HG03135 (cell line): ENCODE data around the gene KIF13A.
"Not testable (repeated sequence)": the region's sequence is repeated elsewhere in the genome, so short reads cannot be mapped to it uniquely, and the experiment has no call there.

ENCODE experiments used
- ATAC-seq: cut with Tn5 transposase; IDR thresholded peaks from one replicate; pipeline ENCODE4 v1.9.1; 2021; ENCODE audit warnings: mild to moderate bottlenecking, moderate library complexity; ENCODE audit not compliant: unreplicated experiment

KIF13A gene

DNA sequence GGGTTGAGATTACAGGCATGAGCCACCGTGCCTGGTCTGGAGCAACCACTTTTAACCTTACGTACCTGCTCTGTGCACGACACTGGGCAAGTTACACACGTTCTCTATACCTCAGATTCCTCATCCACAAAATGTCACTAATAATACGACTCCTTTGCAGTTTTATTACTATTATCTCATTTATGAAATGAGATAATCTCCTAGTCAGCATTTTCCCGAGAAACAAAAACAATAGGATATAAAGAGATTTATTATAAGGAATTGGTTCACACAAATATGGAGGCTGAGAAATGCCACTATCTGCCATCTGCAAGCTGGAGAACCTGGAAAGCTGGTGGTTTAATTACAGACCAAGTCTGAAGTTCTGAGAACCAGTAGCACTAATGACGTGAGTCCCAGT lies 12.0 kb upstream of the KIF13A start:
- ATAC-seq, result no peak

DNA sequence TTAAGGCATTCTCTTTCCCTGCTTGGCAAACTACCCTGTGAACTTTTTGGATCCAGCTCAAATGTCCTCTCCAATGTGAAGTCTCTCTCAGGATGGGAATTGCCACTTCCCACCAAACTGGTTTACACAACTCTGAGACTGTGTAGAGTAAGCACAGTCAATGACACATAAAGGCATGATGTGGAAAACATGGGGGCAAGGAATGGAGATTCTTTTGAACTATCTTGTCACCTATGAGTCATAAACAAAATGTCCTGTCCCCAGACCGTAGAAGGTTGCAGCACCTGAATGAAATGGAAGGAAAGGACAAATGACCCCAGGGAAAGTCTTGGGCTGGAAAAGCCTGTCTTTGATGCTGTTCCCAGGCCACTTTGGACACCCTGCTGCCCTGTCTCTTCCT lies 11.0 kb upstream of the KIF13A start:
- ATAC-seq, result no peak

DNA sequence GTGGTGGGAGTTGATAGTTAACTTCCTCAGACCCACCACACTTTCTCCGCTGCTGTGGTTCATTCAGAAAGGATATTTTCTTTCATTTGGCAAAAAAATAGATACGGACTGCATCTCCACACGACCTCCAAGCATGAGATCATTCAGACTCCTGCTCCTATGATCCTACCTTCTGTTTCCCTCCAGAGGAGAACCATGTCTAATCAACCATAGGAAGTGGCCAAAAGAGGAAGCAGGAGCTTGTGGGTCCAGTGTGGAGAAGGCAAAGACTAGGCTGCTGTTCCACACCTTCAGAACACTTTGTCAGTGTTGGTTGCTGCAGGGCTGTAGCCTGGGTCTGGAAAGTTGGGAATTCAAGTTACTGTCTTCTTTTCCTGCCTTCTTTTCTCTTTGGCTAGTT lies 10.6 kb upstream of the KIF13A start:
- no peak for ATAC-seq

DNA sequence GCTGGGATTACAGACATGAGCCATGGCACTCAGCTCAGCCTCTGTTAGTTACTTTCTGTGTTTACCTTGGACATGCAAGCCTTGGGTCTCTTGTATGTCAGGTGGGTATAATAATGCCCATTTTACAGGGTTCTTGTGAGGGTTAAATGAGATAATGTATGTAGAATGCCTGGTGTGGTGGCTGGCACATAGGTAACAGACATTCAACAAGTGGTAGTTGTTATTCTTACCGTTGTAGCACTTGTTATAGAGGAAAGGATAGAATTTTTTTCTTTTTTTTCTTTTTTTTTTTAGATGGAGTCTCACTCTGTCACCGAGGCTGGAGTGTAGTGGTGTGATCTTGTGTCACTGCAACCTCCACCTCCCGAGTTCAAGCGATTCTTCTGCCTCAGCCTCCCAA lies 8.0 kb upstream of the KIF13A start:
- ATAC-seq, result no peak

DNA sequence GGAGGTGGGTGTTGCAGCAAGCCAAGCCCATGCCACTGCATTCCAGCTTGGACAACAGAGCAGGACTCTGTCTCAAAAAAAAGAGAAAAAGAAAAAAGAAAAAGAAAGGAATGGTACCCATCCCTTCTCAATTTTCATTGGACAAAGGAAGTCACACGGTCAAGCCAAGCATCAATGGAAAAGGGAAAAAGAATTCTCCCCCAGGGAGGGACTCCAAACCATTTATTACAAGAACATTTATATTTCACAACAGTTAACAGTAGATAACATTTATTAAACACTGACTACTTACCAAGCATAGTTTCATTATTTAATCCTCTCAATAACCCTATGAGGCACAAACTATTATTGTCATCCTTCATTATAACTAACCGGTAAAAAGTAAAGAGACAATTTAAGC lies 6.6 kb upstream of the KIF13A start:
- no peak for ATAC-seq

DNA sequence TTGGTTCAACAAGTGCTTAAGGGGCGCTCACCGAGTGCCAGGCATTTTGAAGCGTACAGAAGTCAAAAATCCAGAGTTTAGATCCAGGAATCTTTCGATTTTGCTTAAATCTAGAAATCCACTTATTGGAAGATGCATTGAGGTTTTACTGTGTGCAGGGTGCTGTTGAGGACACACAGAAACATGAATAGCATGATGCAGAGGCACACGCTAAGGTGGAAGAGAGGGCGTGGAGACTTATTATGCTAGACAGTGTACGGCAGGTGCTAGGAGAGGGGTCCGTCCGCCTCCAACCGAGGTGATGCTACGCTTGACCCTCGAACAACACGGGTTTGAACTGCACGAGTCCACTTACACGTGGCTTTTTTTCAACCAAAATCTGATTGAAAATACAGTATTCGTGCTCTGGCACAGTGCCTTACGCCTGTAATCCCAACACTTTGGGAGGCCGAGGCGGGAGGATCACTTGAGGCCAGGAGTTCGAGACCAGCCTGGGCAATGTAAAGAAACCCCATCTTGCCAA lies 1.0 kb upstream of the KIF13A start:
- ATAC-seq, result no peak

DNA sequence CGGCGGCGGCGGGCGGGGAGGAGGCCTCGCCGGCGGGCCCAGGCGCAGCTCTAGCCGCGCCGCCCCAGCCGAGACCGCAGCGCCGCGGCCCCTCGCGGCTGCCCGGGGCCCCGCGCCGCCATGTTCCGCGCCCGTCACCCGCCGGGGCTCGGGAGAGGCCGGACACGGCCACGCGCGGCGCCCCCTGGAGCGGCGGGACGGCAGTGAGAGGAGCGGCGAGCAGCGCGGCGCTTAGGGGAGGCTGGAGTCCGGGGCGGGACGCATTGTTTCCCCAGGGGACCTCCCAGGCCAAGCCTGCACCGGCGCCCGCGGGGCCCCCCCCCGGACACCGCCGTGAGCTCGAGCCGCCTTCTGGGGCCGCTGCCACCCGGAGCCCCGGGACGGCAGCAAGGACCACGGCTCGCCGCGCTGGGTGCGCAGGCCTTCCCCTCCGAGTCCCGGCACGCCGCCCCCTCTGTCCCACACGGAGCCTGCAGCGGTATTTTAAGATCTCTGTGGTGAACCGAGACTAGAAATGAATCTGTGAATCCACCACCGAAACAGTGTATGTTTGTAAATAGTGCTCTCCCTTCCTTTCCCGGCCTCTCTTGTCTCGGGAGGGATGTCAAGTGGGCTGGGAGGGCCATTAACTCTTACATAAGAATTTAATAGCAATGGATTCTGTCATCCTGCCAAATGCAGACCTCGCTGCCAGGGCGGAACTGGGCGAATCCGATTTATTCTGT lies 424 bp upstream of the KIF13A start:
- ATAC-seq, result peak; percentile 67

DNA sequence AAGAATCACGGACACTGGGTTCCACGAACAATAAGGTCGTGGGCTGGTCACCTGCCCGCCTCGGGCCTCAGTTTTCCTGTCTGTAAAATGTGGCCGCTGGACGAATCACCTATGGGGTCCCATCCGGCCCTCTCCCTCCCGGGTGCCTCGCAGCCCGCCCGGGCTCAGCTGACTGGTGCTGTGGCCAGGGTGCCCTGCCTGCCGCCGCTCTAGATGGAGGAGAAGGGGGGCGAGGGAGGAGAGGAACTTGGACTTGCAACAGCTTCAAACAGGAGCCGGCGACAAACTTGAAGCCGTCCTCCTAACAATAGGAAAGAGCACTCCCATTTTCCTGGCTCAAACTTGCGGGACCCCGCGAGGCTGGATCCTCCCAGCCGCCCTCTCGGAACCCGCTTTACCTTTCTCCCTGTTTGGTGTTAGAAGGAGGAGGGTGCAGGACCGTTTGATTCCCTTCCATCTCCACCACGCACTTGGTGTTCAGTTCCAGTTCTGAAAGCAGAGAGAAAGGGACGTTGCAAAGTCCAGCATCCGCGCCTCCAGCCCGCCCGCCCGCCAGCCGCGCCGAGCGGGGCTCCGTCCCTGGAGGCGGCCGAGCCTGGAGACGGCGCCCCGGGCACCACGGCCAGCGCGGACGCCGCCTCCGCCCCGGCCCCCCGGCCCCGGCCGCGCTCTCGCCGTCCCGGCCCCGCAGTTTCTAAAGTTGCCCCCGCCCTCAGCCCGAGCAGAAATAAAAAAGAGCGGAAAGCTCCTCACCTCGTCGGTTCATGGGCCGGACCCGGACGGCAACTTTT lies 584 bp downstream of the KIF13A start:
- peak; percentile 2 for ATAC-seq

DNA sequence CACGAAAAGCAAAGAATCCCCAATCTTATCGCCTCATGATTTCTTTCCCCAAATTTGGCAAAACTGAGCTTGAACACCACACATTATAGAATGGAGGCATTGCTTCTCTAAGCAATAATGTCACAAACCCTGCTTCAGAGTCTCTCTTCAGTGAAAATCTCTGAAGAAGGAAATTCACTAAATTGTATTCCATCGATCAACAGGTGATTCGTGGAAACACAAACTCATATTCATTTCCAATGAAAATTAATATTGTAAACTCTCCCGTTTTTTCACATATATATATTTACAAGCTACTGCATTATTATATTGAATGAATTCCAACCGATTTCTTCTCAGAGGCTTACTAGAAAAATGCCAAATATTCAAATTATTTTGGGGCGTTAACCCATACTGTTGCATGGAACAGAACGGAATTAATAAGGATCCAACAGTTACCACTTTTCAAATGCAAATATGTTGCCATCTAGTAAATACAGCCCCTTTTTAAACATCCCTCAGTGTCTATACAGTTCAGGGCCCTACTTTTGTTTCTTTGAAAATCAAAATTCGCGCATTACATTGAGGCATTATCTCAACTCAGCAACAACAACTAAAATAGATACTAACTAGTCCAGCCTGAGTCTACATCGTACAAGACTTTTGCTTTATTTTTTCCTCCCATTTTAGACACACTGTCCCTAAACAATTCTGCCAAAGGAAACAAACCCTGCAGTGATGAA lies 1.3 kb downstream of the KIF13A start:
- ATAC-seq, result no peak

DNA sequence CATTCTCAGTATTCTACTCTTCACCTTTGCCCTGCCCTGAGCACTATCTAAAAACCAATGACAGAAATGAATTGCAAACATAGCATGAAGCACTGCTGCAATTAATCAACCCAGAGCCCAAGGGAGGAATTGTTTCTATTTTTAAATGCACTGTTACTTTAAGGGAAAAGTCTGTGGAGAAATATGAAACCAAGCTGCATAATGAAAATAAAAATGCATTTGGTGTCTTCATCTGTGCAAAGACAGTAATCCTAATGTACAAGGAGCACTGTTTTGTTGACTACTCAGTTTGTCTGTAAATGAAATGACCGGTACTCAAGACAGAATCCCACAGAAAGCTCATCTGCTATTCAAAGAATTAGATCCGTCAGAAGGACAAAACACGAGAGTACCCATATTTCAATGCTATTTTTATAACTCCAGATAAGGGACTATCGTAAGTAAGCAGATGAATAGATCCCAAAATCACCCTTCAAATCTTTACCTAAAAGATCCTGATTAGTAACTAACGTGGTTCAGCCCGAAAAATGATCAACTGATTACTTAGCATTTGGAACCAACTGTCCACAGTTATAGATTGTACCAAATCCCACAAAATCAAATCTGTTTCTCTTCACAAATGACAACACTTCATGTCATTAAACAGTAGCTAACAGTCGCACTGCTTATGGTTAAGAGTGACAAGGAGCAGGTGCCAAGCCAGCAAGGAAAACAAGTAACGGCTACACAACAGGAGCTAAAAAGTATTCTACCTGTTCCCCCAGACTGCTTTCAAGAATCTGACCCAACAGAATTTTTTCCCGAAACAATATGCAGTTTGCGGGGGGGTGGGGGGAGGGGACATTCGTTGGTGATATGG lies 2.4 kb downstream of the KIF13A start:
- no peak for ATAC-seq

DNA sequence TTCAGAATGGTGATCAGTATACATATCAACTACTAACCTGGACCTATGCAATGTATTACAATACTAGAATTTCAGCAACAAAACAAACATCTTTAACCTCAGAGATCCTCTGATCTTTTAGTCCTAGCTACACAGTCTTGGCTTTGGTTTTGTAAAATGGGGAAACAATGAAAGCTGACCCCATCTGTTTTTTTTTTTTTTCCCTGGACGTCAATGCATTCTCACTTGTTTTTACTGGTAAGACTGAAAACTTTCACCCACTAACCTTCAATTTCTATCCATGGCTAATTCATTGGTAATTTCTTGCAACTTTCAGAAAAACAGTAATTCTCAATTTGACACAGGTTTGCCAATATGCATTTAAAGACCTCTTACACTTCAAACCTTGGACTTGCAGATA lies 3.0 kb downstream of the KIF13A start:
- ATAC-seq, result no peak

DNA sequence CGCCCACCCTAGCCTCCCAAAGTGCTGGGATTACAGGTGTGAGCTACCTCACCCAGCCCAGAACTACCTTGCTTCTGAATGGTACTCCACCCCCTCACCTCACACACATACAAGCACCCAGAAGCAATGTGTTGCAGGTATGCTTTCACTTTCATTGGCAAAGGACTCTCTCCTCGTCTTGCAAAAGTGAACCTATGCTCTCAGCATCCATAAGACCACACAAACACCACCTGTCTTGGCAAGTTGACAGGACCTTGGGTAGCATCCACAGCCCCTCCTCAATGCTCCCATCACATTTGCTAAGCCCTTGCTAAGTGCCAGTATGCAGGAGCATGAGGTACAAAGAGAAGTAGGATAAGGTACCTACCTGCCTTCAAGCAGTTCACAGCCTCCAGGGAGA lies 3.7 kb downstream of the KIF13A start:
- ATAC-seq, result no peak

DNA sequence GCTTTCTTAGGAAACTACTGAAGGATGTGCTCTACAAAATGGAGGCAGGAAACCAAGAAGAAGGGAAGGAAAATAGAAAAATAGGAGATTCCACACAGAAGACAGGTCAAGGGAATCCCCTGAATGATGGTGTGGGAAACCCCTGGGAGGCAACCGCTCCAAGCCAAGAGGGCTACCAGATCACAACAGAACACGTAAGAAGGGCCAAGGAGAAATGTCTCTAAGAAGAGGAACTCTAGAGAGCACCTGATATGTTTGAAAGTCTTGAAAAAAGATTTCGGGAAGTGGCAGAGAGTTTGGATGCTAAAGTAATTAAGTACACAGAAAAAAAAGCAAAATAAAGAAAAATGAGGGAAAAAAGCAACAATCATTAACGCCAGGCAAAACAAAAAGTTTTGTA lies 7.1 kb downstream of the KIF13A start:
- ATAC-seq, result no peak

DNA sequence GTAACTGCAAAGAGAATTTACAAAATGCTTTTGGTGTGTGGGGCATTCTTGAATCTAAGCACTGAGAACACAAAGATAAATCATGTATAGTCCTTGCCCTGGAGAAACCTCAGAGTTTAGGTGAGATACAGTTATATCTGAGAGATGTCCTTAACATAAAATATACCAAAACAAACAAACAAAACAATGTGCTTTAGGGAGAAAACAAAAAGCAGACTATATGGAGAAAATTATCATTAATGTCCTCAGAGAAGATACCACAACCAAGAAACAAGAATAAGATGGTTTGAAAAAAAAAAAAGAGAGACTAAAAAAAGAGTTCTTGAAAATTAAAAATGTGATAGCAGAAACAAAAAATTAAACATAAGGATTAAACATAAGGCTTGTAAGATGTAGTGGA lies 8.0 kb downstream of the KIF13A start:
- no peak for ATAC-seq

DNA sequence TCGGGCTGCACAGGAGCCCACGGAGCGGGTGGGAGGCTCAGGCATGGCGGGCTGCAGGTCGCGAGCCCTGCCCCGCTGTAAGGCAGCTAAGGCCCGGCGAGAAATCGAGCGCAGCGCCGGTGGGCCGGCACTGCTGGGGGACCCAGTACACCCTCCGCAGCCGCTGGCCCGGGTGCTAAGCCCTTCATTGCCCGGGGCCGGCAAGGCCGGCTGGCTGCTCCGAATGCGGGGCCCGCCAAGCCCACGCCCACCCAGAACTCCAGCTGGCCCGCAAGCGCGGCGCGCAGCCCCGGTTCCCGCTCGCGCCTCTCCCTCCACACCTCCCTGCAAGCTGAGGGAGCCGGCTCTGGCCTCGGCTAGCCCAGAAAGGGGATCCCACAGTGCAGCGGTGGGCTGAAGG lies 11.2 kb downstream of the KIF13A start:
- ATAC-seq, result not testable (repeated sequence)

DNA sequence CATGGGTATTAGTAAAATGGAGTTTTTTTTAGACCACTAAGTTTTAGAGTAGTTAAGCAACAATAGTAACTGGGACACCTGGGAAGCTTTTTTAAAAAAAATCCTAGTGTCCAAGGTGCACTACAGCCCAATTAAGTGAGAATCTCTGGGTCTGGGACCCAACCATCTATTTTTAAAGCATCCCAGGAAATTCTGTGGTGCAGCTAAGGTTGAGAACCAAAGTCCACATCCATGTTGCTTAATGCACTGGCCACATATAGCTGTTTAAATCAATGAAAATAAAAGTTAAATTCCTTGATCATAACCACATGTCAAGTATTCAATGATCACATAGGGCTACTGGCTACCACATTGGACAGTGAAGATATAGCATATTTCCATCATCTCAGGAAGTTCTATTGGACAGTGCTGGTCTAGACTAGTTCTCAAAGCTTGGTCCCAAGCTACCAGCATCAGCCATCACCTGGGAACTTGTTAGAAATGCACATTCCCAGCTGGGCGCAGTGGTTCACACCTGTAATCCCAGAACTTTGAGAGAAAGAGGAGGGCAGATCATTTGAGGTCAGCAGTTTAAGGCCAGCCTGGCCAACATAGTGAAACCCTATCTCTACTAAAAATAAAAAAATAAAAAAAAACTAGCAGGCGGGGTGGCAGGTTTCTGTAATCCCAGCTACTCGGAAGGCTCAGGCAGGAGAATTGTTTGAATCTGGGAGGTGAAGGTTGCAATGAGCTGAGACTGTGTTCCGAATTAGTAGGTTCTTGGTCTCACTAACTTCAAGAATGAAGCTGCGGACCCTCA lies 12.7 kb downstream of the KIF13A start:
- ATAC-seq, result no peak

DNA sequence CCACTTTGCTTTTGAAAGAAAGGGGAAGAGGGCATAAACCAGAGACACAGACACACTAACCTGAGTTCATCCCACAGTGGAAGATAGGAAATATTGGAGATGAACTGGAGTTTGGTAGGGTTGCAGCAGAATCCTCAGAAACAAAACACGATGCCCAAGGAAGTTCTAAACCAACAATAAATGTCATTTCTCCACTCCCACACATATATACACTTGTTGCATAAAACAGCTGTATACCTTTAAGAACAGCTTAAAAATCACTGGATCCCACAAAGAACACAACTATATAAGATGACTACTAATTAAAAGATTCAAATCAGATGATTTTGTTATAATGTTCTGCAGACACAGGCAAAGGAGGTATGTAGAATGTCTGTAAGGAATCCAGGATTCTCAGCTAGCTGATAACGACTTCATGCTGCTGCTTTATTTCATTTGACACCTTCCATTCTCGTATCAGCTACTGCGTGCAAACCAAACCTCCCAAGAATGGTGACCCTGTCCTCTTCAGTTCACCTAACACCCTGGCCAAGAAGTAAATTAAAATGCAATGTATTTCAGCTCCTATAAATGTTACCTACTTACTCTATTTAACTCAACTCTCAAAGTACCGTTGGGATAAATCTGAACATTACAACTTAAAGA lies 14.3 kb downstream of the KIF13A start:
- ATAC-seq, result no peak

DNA sequence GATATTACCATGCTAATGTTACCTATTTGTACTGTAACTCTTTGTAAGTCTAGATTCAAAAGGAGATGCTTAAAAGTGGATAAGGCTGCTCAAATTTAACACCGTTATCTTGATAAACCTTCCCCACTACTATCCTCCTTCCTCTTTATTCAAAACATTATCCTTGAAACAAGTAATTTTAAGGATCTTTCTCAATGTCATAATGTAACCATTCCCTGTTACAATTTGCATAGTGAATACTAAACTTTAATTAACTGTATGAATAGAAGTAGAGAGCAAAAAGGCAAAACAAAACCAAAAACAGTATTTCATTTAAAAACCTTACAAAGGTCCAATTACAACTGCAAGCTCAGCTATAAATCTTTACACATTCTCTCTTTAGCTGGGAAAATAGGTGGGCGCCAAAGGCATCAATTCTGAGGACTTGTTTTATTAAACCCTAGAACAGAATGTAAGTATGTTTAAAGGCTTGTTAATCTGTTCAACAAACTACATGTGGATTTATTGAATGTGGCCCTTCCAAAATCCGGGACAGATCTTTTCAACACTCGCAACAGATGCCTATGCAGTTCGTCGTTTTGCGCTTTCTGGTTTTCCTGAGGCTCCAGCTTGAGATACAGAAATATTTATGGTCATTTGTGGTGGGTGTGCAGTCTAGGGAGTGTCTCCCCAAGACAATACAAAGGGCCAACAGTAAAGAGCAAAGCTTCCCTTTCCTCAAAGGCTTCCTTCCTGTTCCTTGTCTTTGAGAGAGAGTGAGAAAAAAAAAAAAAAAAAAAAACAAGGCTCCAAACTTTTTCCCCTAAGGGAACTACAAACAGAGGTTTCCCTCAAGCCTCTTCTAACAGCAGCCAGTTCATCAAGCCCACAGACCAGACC lies 15.1 kb downstream of the KIF13A start:
- no peak for ATAC-seq
